HT-29 (cell line): Measurements from ENCODE around the gene PWWP2A. TPM values are rescaled to one million over a fixed set of nuclear protein-coding genes. Genes with fewer than 3 reads are reported as not detected.
A peak's percentile ranks its signal among the peaks of the same experiment; 100 is the strongest.

Source experiments
- DNase-seq: peaks from one replicate; pipeline ENCODE4 v3.0.0-alpha.2; 2015; ENCODE audit warnings: low spot score
- total RNA-seq: library from RNA; depleted of rRNA; stranded (reverse); fragments of >200 nt; shearing (Covaris generic); gene quantifications from 2 replicates; pipeline ENCODE4 v1.2.3, GENCODE V29; 2014

Gene PWWP2A
- total RNA-seq, 1 experiment from 2014 or later, result 22.0 TPM

DNA sequence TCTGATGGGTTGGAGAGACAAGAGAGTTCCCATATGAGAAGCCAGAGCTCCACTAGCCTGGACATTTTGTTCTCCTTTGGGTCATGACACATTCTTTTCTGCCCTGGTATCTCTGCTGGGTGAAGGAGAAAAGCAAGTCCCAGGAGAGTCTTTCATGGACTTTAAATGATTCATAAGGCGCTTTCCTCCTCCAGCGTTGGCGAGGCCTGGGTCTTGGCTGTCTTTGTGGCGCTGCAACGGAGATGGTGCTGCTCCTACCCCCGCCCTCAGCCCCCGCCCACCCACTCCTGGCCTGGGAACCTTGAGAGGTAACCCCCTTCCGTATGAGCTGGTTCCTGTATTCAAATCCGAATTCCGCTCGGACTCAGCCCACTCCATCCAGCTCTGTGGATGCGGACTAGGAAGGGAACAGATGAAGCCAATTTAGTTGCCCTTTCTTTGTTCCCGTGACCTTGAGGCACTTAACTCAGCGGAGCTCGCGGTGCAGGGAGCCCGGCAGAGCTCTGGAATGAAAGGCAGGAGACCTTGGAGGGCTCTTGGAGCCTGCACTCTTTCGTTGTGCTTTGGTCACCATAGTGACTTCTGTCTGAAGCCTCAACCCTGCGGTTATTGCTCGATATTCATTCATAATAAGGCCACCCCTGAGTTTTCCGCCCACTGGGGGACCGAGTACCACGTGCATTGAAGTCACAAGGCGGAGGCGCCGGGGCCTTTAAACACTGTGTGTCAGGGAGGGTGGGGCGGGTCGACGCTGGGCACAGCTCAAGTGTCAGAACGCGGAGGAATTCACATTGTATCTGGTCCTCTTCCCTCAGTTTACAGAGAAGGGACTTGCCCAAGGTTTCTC is 14.0 kb upstream of the PWWP2A start:
- peak; percentile 20 for DNase-seq

DNA sequence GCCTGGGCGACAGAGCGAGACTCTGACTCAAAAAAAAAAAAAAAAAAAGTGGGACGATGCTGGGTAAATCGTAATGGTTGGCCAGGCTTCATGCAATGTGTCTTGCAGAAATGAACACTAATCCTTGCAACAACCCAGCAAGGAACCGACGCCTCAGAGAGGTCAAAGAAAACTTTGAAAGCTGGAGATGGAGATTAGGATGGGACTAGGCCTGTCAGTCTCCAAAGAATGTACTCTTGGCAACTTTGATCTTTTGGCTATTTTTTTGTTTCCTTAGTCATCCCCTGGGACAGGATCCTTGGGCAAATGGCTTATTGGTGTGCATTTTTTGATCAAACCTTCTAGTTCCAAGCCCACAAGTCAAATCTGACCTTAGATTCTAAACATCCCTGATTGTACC is 10.6 kb upstream of the PWWP2A start:
- no peak for DNase-seq

DNA sequence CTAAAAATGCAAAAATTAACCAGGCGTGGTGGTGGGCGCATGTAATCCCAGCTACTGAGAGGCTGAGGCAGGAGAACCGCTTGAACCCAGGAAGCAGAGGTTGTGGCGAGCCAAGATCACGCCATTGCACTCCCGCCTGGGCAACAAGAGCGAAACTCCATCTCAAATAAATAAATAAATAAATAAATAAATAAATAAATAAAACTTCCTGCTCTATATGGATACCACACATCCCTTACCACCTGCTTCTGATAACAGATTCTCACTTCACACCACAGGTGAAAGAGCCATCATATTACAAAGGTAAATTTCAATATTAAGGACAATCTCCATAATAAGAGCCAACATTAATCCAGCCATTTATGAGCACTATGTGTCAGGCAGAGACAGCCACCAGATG is 9.4 kb upstream of the PWWP2A start:
- no peak for DNase-seq

DNA sequence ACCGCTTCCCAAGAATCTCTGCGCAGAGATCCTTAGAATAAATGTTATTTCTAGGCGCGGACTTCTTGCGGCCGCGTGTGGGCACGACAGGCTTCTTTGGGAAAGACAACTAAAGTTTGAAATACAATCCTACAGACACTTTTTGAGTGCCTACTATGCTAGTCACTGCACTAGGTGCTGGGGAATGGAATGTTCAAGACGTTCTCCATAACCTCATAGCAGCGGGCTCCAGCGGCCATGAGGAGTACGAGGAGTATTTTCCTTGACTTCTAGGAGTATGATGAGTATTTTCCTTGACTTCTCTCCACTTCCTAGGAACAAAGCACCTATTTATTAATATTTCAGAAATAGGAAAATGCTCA is 636 bp upstream of the PWWP2A start:
- no peak for DNase-seq

DNA sequence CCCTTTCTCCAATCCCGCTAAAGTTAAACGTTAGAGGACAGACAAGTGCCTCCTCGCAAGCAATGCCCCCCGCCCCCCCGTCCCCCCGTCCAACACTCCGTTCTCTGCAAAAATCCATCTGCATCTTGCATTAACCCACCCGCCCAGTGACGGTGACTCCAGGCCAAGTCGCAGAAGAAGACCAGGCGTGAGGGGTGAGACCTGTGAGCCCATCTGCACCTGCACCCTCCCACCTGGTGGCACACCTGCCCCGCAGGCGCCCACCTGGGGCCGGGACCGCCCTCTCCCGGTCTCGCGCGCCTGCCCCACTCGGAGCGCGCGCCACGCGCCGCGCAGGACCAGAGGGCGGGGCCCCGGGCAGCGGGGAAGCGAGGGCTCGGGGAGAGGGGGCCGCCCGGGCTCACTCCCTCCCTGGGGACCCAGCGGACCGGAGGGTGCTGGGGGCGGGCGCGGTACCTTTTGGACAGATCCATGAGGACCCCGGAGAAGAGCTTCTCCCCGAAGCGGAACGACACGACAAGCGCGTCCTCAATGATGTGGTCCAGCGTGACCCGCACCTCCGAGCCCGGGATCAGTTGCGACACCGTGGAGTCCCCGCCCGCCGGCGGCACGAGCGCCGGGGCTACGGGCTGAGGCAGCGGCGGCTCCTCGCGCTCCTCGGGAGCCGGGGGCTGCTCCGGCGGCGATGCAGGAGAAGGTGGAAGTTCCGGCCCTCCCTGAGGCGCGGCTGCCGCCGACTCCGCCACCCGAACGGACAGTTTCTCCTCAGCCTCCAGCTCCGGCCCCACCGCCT is 705 bp downstream of the PWWP2A start:
- DNase-seq, result peak; percentile 38

DNA sequence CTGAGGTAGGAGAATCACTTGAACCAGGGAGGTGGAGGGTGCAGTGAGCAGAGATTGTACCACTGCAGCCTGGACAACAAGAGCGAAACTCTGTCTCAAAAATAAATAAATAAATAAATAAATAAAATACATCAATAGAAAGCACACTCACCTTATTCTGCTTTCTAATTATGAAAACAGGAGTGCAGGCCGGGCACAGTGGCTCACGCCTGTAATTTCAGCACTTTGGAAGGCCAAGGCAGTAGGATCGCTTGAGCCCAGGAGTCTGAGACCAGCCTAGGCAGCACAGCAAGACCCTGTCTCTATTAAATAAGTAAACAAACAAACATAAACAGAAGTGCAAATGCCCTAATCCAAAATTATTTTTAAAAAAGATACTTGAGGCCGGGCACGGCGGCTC is 2.3 kb downstream of the PWWP2A start:
- no peak for DNase-seq

DNA sequence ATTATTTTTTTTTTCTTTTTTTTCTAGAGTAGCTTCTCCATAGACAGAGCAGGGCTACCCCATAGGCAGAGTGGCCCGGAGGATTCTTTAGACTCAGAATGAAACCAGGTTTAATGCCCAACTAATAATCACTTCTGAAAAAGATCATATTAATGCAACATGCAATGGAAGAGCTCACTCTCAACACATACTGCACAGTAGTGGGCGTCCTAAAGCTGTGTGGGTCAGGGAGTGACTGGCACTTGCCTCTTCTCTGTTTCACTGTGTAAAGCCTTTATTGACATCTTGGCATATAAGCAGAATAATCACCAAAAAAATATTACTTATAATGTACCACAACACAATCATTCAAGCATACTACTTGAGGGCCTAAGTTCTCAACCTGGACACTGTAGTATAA is 11.1 kb downstream of the PWWP2A start:
- no peak for DNase-seq

DNA sequence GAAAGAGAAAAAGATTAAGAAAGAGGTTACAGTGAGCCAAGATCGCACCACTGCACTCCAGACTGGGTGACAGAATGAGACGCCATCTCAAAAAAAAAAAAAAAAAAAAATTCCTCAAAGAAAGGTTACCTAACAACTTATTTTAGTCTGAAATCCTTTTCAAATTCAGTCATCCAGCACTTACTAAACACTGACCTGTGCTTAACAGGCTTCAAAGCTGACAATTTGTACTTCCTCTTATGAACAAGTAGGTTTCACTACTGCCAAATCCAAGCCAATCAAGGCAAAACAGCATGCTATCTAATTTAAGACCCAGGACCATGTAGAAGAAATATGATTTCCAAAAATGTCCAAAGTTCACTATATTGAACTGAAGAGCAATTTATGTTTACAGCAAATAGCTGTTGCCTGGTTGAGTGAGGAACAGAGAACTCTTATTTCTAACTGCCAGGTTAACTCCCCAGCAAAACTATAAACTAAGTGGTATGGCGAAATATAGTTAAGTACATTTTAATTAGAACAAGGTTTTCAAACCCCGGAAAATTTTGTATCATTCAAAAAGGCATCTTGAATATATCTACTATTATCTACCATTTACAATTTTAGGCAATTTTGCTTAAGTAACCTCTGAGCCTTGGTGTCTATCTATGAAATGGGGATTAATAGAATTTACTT is 13.4 kb downstream of the PWWP2A start:
- DNase-seq, result no peak

DNA sequence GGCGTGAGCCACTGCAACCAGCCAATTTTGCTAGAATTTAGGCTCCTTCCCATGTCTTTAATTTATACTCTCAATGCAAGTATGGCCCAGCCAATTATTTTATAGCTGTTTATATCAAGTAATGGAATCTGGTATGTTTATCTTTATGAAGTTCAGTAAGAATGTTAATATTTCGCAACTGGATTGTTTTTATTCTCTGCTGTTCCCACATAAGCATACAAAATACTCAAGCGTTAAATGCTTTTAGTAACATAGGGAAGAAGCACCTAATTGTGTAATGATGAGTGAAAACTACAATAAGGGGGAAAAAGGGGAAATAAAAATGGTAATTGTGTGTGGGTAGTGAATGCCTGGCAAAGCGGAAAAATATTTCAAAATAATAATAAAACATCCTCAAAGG is 21.3 kb downstream of the PWWP2A start:
- no peak for DNase-seq

DNA sequence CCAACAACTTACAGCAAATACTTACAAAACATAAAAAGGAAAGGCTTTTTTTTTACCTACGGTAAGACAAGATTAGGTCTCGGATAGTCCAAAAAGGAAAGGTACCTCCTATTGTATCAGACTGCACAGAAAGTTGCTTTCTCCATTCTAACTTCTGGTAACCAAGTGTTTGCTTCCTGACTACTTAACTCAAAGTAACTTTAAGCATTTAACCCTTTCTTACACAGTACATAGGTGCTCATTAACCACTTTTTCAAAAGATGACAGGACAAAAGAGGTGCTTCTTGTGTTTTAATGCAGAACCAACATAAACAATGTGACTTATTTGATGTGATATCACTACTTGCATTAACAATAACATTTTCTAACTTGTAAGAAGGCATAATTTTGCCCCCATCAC is 23.1 kb downstream of the PWWP2A start:
- no peak for DNase-seq

DNA sequence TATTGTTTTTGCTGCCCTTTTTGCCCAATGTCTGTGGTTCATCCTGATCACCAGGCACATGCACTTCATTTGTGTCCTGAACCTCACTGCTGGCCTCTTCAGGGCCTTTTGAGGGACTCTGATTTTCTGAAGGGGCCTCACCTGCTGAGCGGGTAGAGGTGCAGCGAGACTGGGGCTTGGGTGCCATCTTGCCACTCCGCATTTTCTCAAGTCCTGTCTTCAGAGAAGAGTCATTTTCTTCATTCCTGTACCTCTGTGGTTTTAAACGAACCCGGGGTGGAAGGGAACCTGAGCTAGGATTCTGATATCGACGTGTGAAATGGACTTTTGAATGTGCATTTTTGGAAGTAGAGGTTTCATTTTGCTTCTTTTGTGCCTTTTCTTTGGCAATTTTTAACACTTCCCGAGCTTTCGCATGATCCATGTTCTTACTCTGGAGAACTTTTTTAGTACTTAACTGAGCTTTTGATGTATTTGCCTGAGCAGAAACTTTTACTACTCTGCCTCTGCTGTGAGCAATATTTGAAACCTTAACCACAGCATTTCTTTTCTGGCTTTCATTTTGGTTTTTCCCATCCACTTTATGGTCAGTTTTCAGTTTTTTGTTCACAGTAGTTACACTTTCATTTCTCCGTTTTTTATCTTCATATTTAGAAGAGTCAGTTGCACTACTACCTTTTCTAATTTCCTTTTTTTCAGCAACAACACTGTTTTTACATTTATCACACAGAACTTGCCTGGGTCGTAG is 26.1 kb downstream of the PWWP2A start:
- DNase-seq, result no peak

DNA sequence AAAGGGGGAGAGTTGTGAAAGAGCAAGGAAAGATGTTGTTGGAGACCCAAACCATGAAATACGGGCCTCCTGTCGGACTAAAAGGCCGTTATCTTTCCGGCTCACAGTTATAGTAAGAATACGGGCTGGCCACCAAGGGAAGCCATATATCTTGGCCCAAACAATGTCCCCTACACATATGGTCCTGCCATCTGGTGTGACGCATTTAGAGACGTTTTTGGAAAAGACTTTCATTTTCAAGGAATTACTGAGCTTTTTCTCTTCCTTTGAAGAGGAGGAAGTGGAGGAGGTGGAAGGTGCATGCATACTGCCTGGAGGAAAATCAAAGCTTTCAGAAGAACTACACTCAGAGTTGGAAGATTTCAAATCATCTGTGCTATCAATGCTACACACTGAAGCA is 26.7 kb downstream of the PWWP2A start:
- no peak for DNase-seq

DNA sequence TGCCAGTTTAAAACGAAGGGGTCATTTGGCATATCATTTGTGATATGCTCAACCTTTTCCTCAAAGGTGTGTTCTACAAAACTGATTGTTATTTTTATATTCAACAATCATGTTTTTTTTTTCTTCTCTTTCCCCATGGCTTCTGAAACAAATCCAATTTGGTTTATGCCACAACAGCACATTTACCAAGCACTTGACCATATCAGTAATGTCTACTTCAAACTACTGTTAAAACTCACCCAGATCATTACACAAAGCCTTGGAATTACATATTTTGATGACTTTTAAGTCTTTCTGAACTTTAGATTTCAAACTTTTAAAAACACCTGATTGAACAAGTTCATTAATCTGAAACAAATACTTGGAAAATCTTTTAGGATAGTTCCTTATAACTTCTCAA is 29.2 kb downstream of the PWWP2A start:
- DNase-seq, result no peak

DNA sequence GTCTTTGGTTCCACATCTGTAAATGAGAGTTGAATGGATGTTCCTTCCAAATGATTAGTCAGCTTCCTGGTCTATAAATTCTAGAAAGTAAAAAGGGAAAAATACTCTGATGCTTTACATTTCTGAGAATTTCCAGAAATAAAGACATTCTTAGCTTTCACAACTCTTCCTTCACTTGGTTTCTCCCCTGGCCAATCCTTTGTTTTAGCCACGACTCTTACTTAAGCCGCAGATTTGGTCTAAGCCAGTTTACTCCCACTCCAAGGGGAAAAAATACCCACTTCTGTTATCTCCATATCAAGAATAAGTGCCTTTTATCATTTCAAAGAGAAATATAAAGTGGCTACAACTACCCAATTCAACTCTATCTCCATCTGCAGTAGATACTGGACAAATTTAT is 29.7 kb downstream of the PWWP2A start:
- DNase-seq, result no peak

DNA sequence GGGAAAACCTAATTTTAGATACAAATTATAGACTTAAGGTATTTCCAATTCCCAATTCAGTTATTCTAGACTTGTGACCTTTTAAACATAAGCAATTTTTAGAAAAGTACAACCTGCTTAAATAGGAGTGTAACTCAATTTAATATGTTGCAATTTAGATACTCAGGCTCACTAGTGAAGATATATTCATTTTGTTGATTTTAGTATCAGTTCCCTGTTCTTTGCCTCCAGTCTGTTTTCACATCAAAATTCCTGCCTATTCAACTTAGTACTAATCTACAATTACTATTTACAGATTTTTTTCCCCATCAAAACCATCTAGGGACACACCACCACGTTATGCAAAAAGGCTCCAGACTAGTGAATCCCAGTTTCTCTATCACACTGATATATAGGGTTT is 30.4 kb downstream of the PWWP2A start:
- no peak for DNase-seq

DNA sequence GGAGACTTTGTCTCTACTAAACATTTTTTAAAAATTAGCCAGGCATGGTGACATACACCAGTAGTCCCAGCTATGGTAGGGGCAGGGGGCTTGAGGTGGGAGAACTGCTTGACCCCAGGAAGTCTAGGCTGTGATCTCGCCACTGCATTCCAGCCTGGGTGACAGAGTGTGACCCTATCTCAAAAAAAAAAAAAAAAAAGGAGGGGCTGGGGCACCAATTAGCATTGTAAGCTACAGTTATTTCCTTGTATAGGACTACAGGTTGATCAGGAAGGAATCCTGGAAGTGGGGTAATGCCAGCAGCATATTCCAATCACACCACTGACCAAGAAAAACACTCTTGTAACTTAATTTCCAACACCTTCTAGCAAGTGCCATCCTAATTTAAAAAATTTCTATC is 32.1 kb downstream of the PWWP2A start:
- no peak for DNase-seq

DNA sequence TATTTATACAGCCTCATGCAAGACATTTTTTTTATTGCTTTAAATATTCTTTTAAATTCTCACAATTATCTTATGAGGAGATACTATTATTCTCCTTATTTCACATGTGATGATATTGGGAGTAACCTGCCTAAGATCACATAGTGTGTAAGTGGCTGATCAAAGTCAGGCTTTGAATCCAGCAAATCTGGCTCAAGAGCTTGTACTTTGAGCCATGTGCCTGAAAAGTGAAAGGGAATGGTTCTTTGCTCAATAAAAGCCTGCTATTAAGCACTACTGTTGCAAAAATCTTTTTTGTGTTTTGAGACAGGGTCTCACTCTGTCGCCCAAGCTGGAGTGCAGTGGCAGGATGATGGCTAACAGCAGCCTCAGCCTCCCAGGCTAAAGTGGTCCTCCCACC is 35.1 kb downstream of the PWWP2A start:
- no peak for DNase-seq

DNA sequence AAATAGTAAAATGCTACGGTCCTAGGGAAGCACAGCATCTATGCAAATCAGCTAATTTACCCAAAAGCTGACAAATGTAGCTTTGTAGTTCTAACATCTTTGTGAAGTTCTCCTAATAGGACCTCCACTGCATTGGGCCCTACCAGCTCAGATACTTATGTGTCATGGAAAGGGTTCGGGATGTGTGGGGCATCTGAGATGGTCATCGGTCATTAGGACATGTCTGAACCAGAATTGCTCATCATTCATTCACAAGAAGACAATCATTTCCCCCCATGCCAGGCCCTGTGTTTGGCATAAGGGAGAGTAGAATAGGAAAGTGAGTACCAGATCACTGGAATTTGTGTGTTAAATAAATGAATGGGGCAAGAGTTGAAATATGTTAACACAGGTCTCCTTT is 35.7 kb downstream of the PWWP2A start:
- DNase-seq, result no peak

DNA sequence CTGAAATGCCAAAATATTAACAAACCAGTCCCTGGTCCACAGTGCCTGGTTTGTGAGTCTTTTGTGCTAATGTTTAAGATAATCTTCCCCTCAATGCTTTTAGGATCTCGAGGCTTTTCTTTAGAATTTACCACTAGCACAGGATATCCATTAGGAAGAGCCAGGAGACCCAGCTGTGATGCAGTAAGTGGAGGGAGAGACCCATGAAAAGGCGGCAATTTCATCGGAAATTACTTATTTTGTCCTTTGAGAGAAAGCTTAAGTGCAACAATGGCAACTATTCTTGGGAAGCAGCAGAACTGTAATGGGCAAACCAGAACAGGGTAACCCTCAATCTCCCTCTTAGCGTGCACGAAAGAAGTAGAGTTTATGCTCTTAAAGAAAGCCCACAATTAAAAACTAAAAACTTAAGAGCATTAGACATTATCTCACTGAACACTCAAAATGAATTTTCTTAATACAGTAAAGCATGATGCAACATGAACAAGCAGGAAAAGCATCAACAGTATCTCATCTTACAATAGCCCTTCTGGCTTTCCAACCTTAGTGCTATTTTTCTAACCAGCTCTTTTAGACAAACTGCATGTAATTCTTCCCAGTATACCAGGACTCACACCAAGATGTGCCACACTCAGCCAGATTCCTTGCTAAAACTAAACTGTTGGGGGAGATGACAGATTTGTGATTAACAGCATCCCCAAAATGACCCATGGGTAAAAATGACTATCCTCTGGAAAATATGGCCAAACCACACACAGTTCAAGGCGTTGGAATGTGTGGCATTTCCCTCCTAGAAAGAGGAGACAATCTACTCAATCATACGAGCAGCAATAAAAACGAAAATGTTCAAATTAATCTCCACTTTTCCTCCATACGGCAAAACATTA is 36.4 kb downstream of the PWWP2A start:
- DNase-seq, result no peak

DNA sequence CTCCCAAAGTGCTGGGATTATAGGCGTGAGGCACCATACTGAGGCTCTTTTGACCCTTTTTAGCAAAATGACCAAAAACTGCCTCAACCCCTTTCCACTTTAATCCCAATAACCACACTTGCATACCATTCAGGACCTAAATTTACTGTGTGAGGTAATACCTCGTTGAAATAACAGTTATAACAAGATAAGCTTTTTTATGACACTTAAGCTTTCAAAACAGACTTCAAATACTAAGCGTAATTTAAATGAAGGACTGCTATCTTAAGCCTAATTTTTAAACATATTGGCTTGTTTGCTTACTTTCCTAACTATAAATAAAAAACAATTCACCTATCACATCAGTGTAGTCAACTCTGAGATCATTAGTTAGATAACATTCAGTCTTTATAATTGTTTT is 37.8 kb downstream of the PWWP2A start:
- no peak for DNase-seq

DNA sequence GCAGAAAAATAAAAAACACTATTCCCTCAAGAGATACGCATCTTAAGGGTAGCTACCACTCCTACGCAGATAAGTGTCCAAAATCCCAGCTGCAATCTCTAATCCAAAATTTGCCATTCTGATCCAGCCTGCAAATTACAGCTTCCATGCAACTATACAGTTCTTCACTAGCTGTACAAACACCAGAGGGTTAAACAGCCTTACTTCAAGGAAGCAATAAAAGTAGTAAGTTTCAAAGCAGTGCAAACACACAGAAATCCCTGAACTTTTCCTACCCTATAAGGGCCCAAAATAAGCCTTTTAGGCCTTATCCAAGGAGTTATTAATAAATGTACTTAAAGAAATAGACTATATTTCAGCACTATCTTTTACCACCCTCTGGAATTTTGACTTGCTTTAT is 39.5 kb downstream of the PWWP2A start:
- DNase-seq, result no peak
